ENCODE results near the gene OLFM2.
"Not testable (repeated sequence)": the region's sequence is repeated elsewhere in the genome, so short reads cannot be mapped to it uniquely, and the experiment has no call there.

Gene OLFM2

GRCh38 chr19:9857920-9858746 is 78.2 kb downstream of the OLFM2 start:
- DNase-seq = no peak

DNA sequence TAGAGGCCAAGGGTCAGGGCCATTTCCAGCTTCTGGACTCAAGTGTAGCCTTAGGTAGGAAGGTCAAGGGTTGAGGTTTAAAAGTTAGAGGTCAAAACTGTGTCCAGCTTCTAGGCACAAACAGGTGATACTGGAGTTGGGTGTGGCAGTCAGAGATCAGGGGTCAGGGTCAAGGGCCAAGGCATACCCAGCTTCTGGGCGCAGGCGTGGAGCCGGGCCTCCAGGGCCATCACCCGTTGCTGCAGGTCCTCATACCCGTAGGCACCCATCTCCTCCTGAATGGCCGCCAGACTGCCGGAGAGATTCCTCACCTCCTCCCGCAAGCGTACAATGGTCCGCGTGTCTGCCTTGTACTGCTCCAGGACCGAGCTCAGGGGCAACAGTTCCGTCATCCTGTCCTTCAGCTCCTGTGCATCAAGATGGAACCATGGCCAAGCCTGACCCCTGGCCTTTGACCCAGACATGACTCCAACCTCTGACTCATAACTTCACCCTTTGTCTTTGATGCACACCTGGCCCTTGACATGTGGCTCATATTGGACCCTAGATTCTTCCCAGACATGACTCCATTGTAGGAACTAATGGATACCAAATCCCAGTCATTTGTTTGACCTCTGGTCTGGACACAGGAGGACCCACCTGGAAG is 79.1 kb downstream of the OLFM2 start:
- no peak for DNase-seq

DNA sequence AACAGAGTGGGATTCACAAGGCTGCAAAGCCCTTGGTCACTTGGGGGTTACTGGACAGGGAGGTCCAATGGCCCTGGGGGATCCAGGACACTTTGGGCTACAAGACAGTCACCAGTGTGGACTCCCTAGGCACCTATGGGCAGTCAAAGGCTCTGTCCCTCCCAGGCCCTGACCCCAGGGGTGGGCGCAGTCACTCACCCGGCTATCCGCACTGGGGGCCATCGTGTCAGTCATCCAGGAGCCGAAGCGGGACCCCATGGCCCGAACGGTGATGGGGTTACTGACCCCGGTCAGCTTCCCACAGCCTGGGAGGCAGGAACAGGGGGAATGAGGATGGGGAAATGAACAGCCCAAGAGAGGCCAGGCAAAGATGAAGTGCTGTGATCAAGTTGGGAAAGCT is 79.7 kb downstream of the OLFM2 start:
- no peak for DNase-seq

- no peak for DNase-seq
Observed at GRCh38 chr19:9854282-9854846, 82.0 kb downstream of the OLFM2 start.

DNA sequence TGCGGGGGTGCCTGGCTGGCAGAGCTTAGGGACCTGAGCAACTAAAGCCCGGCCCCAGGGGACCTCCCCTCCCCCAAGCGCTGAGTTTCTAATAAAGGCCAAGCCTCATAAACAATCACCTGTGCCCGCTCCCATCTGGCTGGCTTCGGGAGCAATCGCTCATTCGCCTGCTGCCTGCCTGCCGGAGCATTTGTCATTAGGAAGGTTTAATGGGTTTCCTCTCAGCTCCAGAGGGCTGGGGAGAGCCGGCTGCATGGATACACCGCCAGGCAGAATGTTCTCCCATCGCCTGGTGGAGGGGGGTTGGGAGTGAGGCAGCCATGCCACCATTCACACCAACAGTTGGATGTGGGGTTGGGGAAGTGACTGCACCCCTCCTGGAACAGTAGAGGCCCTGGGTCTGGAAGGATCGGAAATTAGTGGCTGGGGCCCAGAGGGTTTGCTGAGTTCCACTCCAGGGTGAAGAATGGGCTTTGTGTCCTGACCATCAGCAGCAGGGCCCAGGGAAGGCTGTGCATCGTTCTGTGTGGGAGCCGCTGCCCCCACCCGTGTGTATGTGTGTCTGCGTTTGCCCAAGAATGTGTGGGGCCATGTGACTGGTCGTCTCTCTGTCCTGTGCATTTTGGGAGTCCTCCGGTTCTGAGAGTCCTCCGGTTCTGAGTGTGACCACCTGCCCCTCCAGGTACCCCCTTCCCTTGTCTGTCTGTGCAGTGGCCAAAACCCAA is 85.9 kb downstream of the OLFM2 start:
- peak; percentile 37 for DNase-seq

GRCh38 chr19:9849791-9850190 is 86.5 kb downstream of the OLFM2 start:
- DNase-seq = no peak

DNA sequence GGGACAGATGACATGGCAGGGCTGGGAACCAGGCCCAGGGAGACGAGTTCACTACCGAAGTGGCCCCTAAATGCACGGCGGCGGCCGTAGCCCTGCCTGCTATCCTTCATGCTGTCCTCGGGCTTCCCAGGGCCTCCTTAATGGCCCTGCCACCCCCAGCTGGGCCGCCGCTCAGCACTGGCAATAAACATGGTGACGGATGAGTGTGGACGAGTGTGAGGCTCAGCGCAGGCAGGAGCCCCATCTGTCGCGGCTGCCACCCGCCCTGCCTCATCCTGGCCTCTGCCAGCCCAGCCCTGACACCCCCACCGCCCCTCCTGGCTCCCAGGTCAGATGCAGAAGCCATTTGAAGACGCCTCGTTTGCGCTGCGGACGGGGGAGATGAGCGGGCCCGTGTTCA is 87.6 kb downstream of the OLFM2 start:
- DNase-seq = no peak

DNA sequence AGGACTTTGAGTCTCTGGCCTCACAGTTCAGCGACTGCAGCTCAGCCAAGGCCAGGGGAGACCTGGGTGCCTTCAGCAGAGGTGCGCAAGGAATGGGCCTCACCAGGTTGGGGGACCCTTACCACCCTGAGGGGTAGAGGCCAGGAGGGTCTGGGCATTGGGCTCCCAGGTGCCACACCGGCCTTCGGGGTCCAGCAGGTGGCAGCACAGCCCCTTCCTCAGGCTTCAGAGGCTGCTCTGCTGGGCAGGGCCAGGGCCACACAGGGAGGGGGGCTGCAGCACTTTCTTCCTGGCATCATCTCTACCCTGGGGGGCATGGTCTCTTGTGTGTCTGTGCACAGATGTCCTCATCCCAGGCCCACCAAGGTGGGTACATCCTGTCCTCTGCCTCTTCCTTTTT is 88.3 kb downstream of the OLFM2 start:
- no peak for DNase-seq

GRCh38 chr19:9847087-9847671 is 89.1 kb downstream of the OLFM2 start:
- DNase-seq = no peak

DNA sequence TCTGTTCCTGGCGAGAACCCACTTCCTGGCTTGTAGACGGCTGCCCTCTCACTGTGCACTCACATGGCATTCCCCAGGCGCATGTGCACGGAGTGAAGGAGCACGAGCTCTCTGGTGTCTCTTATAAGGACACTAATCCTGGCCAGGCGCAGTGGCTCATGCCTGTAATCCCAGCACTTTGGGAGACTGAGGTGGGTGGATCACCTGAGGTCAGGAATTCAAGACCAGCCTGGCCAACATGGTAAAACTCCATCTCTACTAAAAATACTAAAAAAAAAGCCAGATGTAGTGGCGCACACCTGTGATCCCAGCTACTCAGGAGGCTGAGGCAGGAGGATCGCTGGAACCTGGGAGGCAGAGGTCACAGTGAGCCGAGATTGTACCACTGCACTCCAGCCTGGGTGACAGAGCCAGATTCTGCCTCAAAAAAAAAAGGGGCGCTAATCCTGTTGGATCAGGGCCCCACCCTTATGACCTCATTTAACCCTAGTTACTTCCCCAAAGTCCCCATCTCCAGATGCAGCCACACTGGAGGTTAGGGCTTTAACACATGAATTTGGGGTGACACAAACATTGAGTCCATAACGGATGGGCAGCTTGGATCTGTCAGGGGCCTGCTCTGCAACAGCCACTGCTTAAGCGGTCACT is 92.6 kb downstream of the OLFM2 start:
- DNase-seq = not testable (repeated sequence)

- no peak for DNase-seq
Observed at GRCh38 chr19:9842834-9843625, 93.3 kb downstream of the OLFM2 start.

DNA sequence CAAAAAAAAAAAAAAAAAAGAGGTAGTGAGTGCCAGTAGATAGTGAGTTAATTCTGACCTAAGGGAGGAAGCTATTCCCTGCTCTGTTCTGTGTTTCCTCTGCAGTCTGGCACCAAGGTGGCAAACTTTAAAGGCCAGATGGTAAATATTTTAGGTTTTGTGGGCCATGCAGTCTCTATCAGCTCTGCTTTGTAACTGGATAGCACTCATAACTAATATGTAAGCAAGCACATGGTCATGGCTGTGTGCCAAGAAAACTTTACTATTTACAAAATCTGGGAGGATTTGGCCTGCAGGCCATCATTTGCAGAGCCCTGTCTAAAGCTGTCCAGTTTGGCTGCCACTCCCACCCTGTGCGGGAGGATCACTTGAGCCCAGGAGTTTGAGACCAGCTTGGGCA is 96.9 kb downstream of the OLFM2 start:
- no peak for DNase-seq

GRCh38 chr19:9838324-9838723 is 98.0 kb downstream of the OLFM2 start:
- DNase-seq = no peak

DNA sequence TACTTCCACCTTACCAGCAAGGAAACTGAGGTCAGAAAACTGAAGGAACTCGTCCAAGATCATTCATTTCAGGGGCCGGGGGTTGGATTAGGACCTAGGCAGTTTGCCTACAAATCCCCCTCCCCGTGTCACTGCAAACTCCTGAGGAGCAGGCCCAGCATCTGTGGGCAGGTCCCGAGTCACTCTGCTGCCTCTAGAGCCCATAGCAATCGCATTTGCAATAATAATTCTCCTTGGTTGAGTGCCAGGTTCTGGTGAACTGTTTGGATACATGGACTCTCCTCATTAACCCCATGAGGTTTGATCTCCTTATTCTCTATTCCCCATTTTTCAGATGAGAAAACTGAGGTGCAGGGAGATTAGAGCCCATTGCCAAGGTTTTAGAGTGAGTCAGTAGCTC is 100.3 kb downstream of the OLFM2 start:
- DNase-seq = no peak

- DNase-seq = no peak
Observed at GRCh38 chr19:9835507-9835949, 100.8 kb downstream of the OLFM2 start.

GRCh38 chr19:9834726-9835506 is 101.4 kb downstream of the OLFM2 start, which contains the start of gene PIN1:
Gene PIN1 (plus strand): TSS chr19:9835318. CDS start chr19:9835345, 27 bp downstream.
- peak; percentile 99 for DNase-seq

DNA sequence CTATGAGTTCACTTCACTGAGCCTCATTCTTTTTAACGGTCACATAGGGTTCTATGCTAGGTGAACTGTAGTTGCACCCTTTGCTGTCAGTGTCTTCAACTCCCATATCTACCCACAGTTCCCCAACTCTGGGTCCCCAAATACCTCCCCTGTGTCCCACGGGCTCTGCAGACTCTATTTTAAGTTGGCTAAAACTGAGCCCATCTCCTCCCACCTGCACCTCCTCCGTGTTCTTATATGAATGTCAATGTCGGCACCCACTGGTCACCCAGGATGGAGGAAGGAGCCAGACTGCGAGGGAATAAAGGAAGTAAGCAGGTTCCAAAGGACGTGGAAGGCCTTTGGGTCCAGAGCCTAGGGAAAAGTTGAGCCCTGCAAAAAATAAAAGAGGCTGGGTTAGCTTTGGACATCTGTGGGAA is 102.0 kb downstream of the OLFM2 start:
- no peak for DNase-seq

GRCh38 chr19:9828551-9829063 is 107.7 kb downstream of the OLFM2 start:
- no peak for DNase-seq

DNA sequence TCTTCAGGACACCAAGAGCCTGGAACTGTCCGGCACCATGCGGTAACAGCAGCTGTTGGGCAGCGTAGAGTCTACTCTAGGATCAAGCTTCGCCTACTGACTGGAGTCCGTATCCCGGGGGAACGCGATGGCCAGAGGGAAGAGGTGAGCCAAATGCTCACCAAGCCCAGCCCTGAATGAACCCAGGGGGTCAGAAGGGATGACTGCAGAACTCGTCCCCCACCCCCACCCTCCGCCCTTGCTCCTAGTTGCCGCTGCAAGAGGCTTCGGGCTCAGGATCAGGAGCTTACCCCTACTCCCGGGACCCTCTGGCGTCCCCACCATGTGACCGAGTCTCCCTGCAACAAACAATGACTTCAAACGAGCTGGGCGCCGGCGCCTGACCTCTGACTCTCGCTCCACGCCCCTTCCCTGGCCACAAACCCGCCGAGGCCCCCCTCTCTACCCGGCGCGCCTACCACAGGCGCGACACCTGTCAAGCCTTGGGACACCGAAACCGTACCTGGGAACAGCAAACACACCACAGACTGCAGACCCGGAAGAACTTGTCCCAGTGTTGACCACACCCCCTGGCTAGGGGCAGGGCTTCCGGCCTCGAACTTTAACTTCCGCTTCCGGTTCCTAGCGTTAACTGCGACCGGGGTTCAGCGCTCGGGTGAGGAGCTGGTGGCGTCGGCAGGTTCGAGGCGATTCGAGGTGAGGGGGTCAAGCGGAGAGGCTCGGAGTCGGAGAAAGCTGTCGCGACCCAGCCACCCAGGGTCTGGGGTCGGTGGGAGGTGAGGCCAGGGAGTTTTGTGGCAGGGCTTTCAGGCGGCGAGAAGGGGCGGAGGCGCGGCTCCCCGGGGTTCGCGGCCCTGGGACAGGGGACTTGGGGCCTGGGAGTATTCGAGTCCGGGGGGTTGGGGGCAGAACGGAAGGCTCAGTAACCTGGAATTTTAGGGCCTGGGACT is 108.8 kb downstream of the OLFM2 start, which contains the start of gene UBL5:
UBL5 (plus strand) TSS at position 630 of the 950 bp plus-strand sequence. CDS start 420 bp downstream, outside the sequence.
- DNase-seq = peak; percentile 95

Measured in eye (tissue), 1 donor.